CD14-positive monocyte (primary cell): Measurements from ENCODE around the gene TMEM44. TPM values are rescaled to one million over a fixed set of nuclear protein-coding genes. Genes with fewer than 3 reads are reported as not detected.

ENCODE experiments used
- DNase-seq, 3 donors: peaks; one replicate each; pipeline ENCODE4 v3.0.0-alpha.2; 2011 to 2022
- H2AFZ ChIP-seq: 2 replicates; pipeline ENCODE4 v1.6.0; 2012; ENCODE audit warnings: mild to moderate bottlenecking, low read depth, low read length, inconsistent platforms; ENCODE audit not compliant: insufficient read depth, poor library complexity, severe bottlenecking
- H3K27ac ChIP-seq, 2 donors: 1 replicate in 1 of 2; 2 replicates in 1 of 2; pipeline ENCODE4 v1.5.1; 2012 to 2013; ENCODE audit warnings: low read length in 2 of 2, control low read depth in 1 of 2, inconsistent platforms in 1 of 2, low read depth in 1 of 2, mild to moderate bottlenecking in 1 of 2
- H3K27me3 ChIP-seq, 2 donors: one replicate each; pipeline versions ENCODE4 v1.6.0 to v1.6.1; 2011 to 2013; ENCODE audit warnings: low read length in 2 of 2; ENCODE audit not compliant: control insufficient read depth in 2 of 2, insufficient read depth in 2 of 2
- H3K36me3 ChIP-seq, 2 donors: replicated peaks in 1 of 2; 1 replicate in 1 of 2; 2 replicates in 1 of 2; pipeline versions ENCODE4 v1.5.1 to v1.6.1; 2012 to 2013; ENCODE audit warnings: low read length in 2 of 2, control low read depth in 1 of 2, inconsistent platforms in 1 of 2, mild to moderate bottlenecking in 1 of 2; ENCODE audit not compliant: insufficient read depth in 2 of 2, control insufficient read depth in 1 of 2
- H3K4me1 ChIP-seq, 2 donors: 1 replicate in 1 of 2; 2 replicates in 1 of 2; pipeline versions ENCODE4 v1.5.1 to v1.6.1; 2012 to 2013; ENCODE audit warnings: low read length in 2 of 2, control low read depth in 1 of 2, inconsistent platforms in 1 of 2, mild to moderate bottlenecking in 1 of 2, moderate library complexity in 1 of 2; ENCODE audit not compliant: insufficient read depth in 2 of 2, control insufficient read depth in 1 of 2
- H3K4me2 ChIP-seq: replicated peaks from 2 replicates; pipeline ENCODE3; 2012; ENCODE audit warnings: low read length, moderate library complexity, mild to moderate bottlenecking; ENCODE audit not compliant: poor library complexity, severe bottlenecking; ENCODE audit errors: extremely low read depth
- H3K4me3 ChIP-seq, 3 experiments: fragments of 200-600 bp in 1 of 3; sonication (generic) in 1 of 3; replicated peaks in 1 of 3; 1 replicate in 2 of 3; 2 replicates in 1 of 3; pipeline ENCODE4 v1.5.1; 2011 to 2013; ENCODE audit warnings: low read length in 3 of 3, mild to moderate bottlenecking in 3 of 3, control low read depth in 2 of 3, low read depth in 2 of 3, inconsistent platforms in 1 of 3, moderate library complexity in 1 of 3
- H3K79me2 ChIP-seq: 2 replicates; pipeline ENCODE4 v1.6.0; 2012; ENCODE audit warnings: mild to moderate bottlenecking, control low read depth, inconsistent platforms, low read length, moderate library complexity; ENCODE audit not compliant: insufficient read depth
- H3K9ac ChIP-seq: 2 replicates; pipeline ENCODE4 v1.6.0; 2017; ENCODE audit warnings: low read length, mild to moderate bottlenecking; ENCODE audit not compliant: insufficient read depth, poor library complexity, severe bottlenecking
- H3K9me3 ChIP-seq, 2 donors: replicated peaks in 1 of 2; 1 replicate in 1 of 2; 2 replicates in 1 of 2; pipeline versions ENCODE4 v1.5.1 to v1.6.1; 2012 to 2013; ENCODE audit warnings: low read length in 2 of 2, control low read depth in 1 of 2; ENCODE audit not compliant: control insufficient read depth in 1 of 2, insufficient read depth in 1 of 2
- H4K20me1 ChIP-seq: 2 replicates; pipeline ENCODE4 v1.6.0; 2012; ENCODE audit warnings: mild to moderate bottlenecking, low read length, control low read depth, moderate library complexity; ENCODE audit not compliant: insufficient read depth
- H3K27ac Mint-ChIP-seq, 7 donors: one replicate each; pipeline ENCODE4 v1.8.0; 2020; ENCODE audit warnings: mild to moderate bottlenecking in 7 of 7, mixed read lengths in 7 of 7, moderate library complexity in 6 of 7, inconsistent platforms in 2 of 7
- H3K27me3 Mint-ChIP-seq, 3 donors: one replicate each; pipeline ENCODE4 v1.8.0; 2021 to 2022; ENCODE audit warnings: low read depth in 3 of 3, mild to moderate bottlenecking in 3 of 3, mixed read lengths in 3 of 3, moderate library complexity in 3 of 3, inconsistent platforms in 1 of 3
- H3K36me3 Mint-ChIP-seq, 2 donors: one replicate each; pipeline ENCODE4 v1.8.0; 2020; ENCODE audit warnings: mixed read lengths in 2 of 2, inconsistent platforms in 1 of 2, mild to moderate bottlenecking in 1 of 2
- H3K4me1 Mint-ChIP-seq: one replicate; pipeline ENCODE4 v1.8.0; 2020; ENCODE audit warnings: mild to moderate bottlenecking, mixed read lengths
- H3K4me3 Mint-ChIP-seq, 2 donors: one replicate each; pipeline ENCODE4 v1.8.0; 2020; ENCODE audit warnings: mild to moderate bottlenecking in 2 of 2, mixed read lengths in 2 of 2, moderate library complexity in 1 of 2
- H3K9me3 Mint-ChIP-seq, 7 donors: one replicate each; pipeline ENCODE4 v1.8.0; 2020 to 2022; ENCODE audit warnings: mixed read lengths in 7 of 7, mild to moderate bottlenecking in 6 of 7, moderate library complexity in 6 of 7, inconsistent platforms in 2 of 7
- WGBS: methylation state at CpG from one replicate; pipeline ENCODE4 v1.1.5; 2013; ENCODE audit warnings: missing lambda C conversion rate; ENCODE audit not compliant: insufficient coverage; 5-methylcytosine and 5-hydroxymethylcytosine counted together
- intact Hi-C, 2 donors: fragments of 100-400 bp; cut with micrococcal nuclease; formaldehyde crosslinking; loops; one replicate each; pipeline versions ENCODE4 v1.15.0 to v1.15.1; 2023
- polyA plus RNA-seq, 3 donors: library from polyadenylated mRNA; depleted of rRNA in 1 of 3; unstranded in 2 of 3; stranded (reverse) in 1 of 3; fragments of 300-500 nt in 2 of 3; fragments of >200 nt in 1 of 3; fragmentation: Illumina TruSeq in 2 of 3; gene quantifications; 1 replicate in 2 of 3; 2 replicates in 1 of 3; pipeline ENCODE4 v1.2.3, GENCODE V29; 2012 to 2021
- TF ChIP-seq, protein P1 (sequence below): fragments of 200-600 bp; IDR thresholded peaks from one replicate; pipeline ENCODE4 v1.8.0; 2022; ENCODE audit warnings: antibody characterized with exemption, mild to moderate bottlenecking

TMEM44 gene
- polyA plus RNA-seq, 3 donors = 0.68 TPM; not detected in 2

DNA sequence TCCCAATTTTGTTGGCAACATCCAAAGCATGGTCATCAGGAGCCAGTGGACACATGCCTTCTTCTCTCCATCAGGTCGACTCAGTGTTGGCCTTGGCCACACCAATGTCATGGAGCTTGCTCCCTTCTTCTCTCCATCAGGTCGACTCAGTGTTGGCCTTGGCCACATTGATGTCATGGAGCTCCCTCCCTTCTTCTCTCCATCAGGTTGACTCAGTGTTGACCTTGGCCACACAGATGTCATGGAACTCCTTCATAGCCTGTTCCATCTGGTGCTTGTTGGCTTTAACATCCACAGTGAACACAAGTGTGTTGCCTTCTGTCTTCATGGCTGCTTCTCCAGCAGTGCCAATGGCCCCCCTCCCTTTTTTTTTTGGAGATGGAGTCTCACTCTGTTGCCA is 70.2 kb downstream of the TMEM44 start:
- Histone ChIP-seq H2AFZ (no peak overlapping the region), H3K79me2 (no peaks in the 10 kb centered on the region), H3K9ac (no peak overlapping the region), H3K4me1 (peaks cover 0 to 11% of the 10 kb centered on the region in 2 donors), H4K20me1 (no peaks in the 10 kb centered on the region), H3K9me3 (no peaks in the 10 kb centered on the region), H3K27me3 (no peaks in the 10 kb centered on the region), H3K36me3 (no peaks in the 10 kb centered on the region), H3K4me2 (no peak overlapping the region), H3K4me3 (no peak overlapping the region), H3K27ac (no peak overlapping the region)
- WGBS = 97% methylated on average over 2 of the region's 2 CpGs
- Mint-ChIP-seq H3K27me3 (peaks cover 4 to 6% (median 4%) of the 10 kb centered on the region in 3 donors), H3K9me3 (peaks cover 0 to 6% (median 0%) of the 10 kb centered on the region in 7 donors), H3K36me3 (no peaks in the 10 kb centered on the region), H3K4me1 (peaks cover 16% of the 10 kb centered on the region), H3K4me3 (no peak overlapping the region), H3K27ac (no peak overlapping the region)
- DNase-seq = no peak
- intact Hi-C loops = no loop called here
- TF ChIP-seq, protein P1, sequence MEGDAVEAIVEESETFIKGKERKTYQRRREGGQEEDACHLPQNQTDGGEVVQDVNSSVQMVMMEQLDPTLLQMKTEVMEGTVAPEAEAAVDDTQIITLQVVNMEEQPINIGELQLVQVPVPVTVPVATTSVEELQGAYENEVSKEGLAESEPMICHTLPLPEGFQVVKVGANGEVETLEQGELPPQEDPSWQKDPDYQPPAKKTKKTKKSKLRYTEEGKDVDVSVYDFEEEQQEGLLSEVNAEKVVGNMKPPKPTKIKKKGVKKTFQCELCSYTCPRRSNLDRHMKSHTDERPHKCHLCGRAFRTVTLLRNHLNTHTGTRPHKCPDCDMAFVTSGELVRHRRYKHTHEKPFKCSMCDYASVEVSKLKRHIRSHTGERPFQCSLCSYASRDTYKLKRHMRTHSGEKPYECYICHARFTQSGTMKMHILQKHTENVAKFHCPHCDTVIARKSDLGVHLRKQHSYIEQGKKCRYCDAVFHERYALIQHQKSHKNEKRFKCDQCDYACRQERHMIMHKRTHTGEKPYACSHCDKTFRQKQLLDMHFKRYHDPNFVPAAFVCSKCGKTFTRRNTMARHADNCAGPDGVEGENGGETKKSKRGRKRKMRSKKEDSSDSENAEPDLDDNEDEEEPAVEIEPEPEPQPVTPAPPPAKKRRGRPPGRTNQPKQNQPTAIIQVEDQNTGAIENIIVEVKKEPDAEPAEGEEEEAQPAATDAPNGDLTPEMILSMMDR = no peak

DNA sequence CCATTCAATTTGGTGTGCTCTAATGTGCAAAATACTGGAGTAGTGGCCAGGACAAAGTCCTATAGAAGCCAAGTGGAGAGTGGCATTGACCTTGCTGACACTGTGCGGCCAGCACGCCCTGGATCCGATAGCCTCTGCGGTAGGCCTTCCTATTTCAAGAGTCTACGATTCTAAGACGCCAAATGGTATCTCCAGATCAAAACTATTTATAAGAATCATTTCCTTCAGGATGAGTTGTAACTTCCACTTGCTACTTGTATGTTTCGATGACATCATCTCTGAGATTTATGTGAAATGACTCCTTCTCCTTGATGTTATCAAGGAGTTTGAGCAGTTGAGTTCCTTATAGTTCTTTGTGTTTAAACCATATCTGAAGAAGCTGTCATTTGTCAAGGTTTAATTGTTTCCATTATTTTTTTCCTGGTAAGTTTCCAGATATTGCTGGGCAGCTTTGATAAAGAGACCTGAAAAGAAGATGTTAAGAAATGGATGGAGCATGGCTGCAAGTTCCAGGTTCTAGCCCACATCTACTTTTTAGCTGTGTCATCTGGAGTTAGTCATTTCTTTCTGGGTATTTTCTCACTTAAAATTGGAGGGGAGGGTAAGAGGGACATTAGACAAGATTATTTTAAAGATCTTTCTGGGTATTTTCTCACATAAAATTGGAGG is 71.8 kb downstream of the TMEM44 start:
- TF ChIP-seq, protein P1 = no peak
- Histone ChIP-seq H3K4me3 (no peak overlapping the region), H3K36me3 (no peaks in the 10 kb centered on the region), H3K4me1 (peaks cover 0 to 11% of the 10 kb centered on the region in 2 donors), H3K27ac (no peak overlapping the region), H2AFZ (peak overlapping the region; percentile 2), H3K9ac (no peak overlapping the region), H4K20me1 (no peaks in the 10 kb centered on the region), H3K79me2 (no peaks in the 10 kb centered on the region), H3K27me3 (no peaks in the 10 kb centered on the region), H3K9me3 (no peaks in the 10 kb centered on the region), H3K4me2 (no peak overlapping the region)
- no peaks in the 10 kb centered on the region for H3K36me3 Mint-ChIP-seq
- peak overlapping the region in 5 of 7 donors; percentile 16 to 77 (median 48) for H3K27ac Mint-ChIP-seq
- H3K4me3 Mint-ChIP-seq = no peak overlapping the region
- peak in 2 of 3 donors; percentile 55 to 77 for DNase-seq
- H3K27me3 Mint-ChIP-seq = peaks cover 4 to 8% (median 4%) of the 10 kb centered on the region in 3 donors
- H3K4me1 Mint-ChIP-seq = peaks cover 18% of the 10 kb centered on the region
- intact Hi-C loops = no loop called here
- WGBS = 85% methylated on average over 4 of the region's 7 CpGs
- peaks cover 0 to 6% (median 0%) of the 10 kb centered on the region in 7 donors for H3K9me3 Mint-ChIP-seq
